A549 (cell line): ENCODE results near the gene FUT8.

Experiments
- EHF ChIP-seq: fragments of 250-450 bp; sonication (Bioruptor Pico); IDR thresholded peaks from 2 replicates; pipeline ENCODE4 v1.5.0; 2020; ENCODE audit warnings: mild to moderate bottlenecking
- HDAC2 ChIP-seq: fragments of 200-600 bp; sonication (generic); IDR thresholded peaks from 2 replicates; pipeline ENCODE4 v1.6.1; 2016
- HOXB13 ChIP-seq: fragments of 250-450 bp; sonication (Bioruptor Pico); IDR thresholded peaks from 2 replicates; pipeline ENCODE4 v1.5.0; 2020; ENCODE audit warnings: low read depth, mild to moderate bottlenecking, moderate library complexity
- JUN ChIP-seq, 2 experiments: fragments of >200 bp; sonication (Bioruptor Twin); formaldehyde crosslinking; IDR thresholded peaks; 2 replicates in 1 of 2; 3 replicates in 1 of 2; pipeline ENCODE4 v1.6.1; 2016 to 2017
- KDM1A ChIP-seq: fragments of 200-600 bp; sonication (generic); IDR thresholded peaks from 2 replicates; pipeline ENCODE4 v1.6.1; 2016; ENCODE audit warnings: low read depth, mild to moderate bottlenecking
- MAFK ChIP-seq: fragments of 450-650 bp; IDR thresholded peaks from 2 replicates; pipeline ENCODE4 v1.6.1; 2014; ENCODE audit not compliant: partially characterized antibody
- MAZ ChIP-seq: fragments of 150-350 bp; IDR thresholded peaks from 2 replicates; pipeline ENCODE4 v1.6.1; 2014; ENCODE audit warnings: antibody characterized with exemption, low read depth, low read length, borderline replicate concordance
- POLR2A ChIP-seq: IDR thresholded peaks from 2 replicates; pipeline ENCODE4 v1.6.1; 2012; ENCODE audit warnings: mild to moderate bottlenecking, low read length
- RAD21 ChIP-seq, 2 experiments: fragments of >200 bp in 1 of 2; sonication (Bioruptor Twin) in 1 of 2; formaldehyde crosslinking in 1 of 2; IDR thresholded peaks in 1 of 2; conservative IDR thresholded peaks in 1 of 2; 2 replicates in 1 of 2; 3 replicates in 1 of 2; pipeline ENCODE4 v1.6.1; 2012 to 2018; ENCODE audit warnings: inconsistent platforms in 1 of 2
- RCOR1 ChIP-seq: fragments of 150-350 bp; IDR thresholded peaks from 2 replicates; pipeline ENCODE4 v1.6.1; 2014; ENCODE audit warnings: antibody characterized with exemption, low read length, low read depth
- TF ChIP-seq, protein P1 (sequence below): fragments of >200 bp; sonication (Bioruptor Twin); formaldehyde crosslinking; IDR thresholded peaks from 3 replicates; pipeline ENCODE4 v1.5.1; 2016
- TF ChIP-seq, protein P2 (sequence below): fragments of 450-650 bp; IDR thresholded peaks from 2 replicates; pipeline ENCODE4 v1.6.1; 2014; ENCODE audit warnings: antibody characterized with exemption

DNA sequence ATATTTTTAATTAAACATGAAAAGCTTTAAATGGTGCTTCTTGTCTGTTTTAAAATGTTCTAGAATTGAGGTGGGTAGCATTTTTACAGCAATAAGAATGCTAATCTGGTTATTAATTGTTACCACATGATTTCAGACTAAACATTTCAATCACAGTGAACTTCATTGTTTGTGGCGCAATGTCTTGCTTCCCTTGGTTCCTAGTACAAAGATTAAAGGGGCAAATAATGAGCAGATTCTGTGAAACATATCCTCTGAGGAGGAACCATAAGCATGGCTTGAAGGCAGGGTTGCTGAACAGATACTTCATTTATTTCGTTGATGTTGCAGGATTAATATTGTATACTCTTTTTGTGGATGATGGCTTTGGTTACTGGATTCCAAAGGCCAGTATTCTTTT, 162.1 kb downstream of the FUT8 start:
- TF ChIP-seq POLR2A: no peak
- no peak for TF ChIP-seq MAFK
- TF ChIP-seq, protein P1, sequence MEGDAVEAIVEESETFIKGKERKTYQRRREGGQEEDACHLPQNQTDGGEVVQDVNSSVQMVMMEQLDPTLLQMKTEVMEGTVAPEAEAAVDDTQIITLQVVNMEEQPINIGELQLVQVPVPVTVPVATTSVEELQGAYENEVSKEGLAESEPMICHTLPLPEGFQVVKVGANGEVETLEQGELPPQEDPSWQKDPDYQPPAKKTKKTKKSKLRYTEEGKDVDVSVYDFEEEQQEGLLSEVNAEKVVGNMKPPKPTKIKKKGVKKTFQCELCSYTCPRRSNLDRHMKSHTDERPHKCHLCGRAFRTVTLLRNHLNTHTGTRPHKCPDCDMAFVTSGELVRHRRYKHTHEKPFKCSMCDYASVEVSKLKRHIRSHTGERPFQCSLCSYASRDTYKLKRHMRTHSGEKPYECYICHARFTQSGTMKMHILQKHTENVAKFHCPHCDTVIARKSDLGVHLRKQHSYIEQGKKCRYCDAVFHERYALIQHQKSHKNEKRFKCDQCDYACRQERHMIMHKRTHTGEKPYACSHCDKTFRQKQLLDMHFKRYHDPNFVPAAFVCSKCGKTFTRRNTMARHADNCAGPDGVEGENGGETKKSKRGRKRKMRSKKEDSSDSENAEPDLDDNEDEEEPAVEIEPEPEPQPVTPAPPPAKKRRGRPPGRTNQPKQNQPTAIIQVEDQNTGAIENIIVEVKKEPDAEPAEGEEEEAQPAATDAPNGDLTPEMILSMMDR: no peak
- no peak for TF ChIP-seq MAZ
- no peak for TF ChIP-seq HDAC2
- no peak for TF ChIP-seq RCOR1
- TF ChIP-seq, protein P2, sequence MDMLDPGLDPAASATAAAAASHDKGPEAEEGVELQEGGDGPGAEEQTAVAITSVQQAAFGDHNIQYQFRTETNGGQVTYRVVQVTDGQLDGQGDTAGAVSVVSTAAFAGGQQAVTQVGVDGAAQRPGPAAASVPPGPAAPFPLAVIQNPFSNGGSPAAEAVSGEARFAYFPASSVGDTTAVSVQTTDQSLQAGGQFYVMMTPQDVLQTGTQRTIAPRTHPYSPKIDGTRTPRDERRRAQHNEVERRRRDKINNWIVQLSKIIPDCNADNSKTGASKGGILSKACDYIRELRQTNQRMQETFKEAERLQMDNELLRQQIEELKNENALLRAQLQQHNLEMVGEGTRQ: no peak
- no peak for TF ChIP-seq JUN (IDR thresholded peaks at IDR 0.05)
- TF ChIP-seq EHF: no peak
- TF ChIP-seq HOXB13 (CRISPR knock-in tag): no peak
- TF ChIP-seq KDM1A: no peak
- no peak for TF ChIP-seq RAD21 (conservative IDR thresholded peaks at IDR 0.05 in 1 of 2, IDR thresholded peaks at IDR 0.05 in 1 of 2)
